SH-SY5Y (cell line): ENCODE measurements around the gene MACROD2.

Experiments used
- GATA2 ChIP-seq: IDR thresholded peaks from 2 replicates; pipeline ENCODE4 v1.6.1; 2011; ENCODE audit warnings: mild to moderate bottlenecking, low read depth, low read length
- GATA3 ChIP-seq: IDR thresholded peaks from 2 replicates; pipeline ENCODE4 v1.6.1; 2011; ENCODE audit warnings: low read depth, mild to moderate bottlenecking, low read length, moderate library complexity

Gene MACROD2

DNA sequence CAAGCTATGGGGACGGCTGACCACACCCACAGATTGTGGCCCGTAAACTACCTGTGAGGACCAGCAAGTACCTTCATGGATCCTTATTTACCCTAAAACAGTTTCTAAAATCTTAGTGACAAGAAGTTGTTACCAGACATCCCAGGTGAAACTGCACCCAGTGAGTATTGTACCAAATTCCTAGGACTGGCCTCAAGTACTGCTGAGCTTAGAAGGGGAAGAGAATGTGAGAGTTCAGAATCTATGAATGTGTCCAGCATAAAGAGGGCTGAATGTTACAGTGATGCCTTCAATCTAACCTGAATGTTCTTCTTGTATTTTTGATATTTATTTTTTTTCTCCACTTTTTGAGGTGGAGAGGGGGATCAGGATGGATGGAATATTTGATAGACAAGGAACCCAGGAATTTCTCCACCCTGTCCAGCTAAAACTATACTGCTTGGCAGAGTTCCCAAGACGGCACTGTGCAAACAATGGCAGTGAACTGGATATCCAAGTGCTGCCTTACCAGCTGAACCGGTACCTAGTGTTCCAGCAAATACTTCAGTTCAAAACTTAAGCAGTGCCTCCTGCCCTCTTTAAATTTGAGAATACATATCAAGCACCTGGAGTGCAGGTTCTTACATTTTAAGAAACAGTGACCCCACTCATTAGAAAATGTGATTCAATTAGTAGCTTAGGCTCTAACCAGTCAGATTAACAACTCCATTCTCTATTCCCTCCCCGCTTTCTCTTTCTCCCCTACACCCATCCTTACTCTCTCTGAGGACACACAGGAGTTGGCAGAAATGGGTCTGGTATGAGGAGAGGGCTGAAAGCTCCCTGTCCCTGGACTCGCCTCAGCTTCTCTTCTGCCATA, 769.4 kb downstream of the MACROD2 start:
- TF ChIP-seq GATA2 (no peak), GATA3 (no peak)

- no peak for TF ChIP-seq GATA3
- TF ChIP-seq GATA2, result no peak
Measured at GRCh38 chr20:14765370-14765701, 770.0 kb downstream of the MACROD2 start.

- TF ChIP-seq GATA3 (no peak), GATA2 (no peak)
Measured at GRCh38 chr20:14773486-14773885, 778.2 kb downstream of the MACROD2 start.

- TF ChIP-seq GATA2 (no peak), GATA3 (no peak)
Measured at GRCh38 chr20:14775778-14776177, 780.5 kb downstream of the MACROD2 start.

GRCh38 chr20:14777591-14777990, 782.3 kb downstream of the MACROD2 start:
- no peak for TF ChIP-seq GATA3
- TF ChIP-seq GATA2, result no peak

DNA sequence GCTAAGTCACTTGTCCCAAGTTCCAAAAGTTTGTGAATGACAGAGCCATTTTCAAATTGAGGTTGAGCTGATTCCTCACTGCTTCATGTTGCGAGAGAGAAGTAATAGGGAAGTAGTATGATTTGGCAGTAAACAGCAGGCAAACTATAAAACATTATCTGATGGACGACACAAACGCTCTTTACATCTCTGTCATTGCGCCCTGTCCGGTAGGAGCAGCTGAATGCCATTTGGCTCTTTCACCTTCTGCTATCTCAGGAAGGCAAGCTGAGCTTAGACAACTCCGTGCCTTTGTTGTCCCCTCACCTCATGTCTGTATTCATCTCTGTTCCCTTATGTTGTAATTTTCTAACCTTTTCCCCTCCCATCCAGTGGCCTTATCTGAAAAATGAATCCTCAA, 782.8 kb downstream of the MACROD2 start:
- no peak for TF ChIP-seq GATA2

DNA sequence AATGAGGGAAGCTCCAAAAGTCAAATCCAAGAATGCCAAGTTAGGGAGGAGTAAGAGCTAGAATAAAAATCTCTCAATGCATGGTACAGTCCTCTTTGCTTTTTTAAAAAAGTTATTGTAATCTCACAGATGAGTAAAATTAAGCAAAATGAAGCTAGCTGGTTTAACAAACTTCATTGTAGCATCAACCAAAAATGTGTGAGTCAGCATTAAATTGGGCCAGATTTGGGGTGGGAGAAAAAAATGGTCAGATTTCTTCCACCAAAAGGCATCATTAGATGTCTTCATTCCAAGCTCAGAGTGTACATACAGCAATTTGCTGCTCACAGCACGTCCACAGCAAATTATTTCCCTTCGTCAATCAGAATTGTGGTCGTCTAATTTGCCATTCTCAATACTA, 783.6 kb downstream of the MACROD2 start:
- TF ChIP-seq GATA2, result no peak
- no peak for TF ChIP-seq GATA3

- TF ChIP-seq GATA3 (no peak), GATA2 (no peak)
Measured at GRCh38 chr20:14780508-14780907, 785.2 kb downstream of the MACROD2 start.

- TF ChIP-seq GATA2, result no peak
- TF ChIP-seq GATA3, result no peak
Measured at GRCh38 chr20:14782731-14783130, 787.4 kb downstream of the MACROD2 start.

GRCh38 chr20:14783766-14784165, 788.5 kb downstream of the MACROD2 start:
- no peak for TF ChIP-seq GATA2
- no peak for TF ChIP-seq GATA3

GRCh38 chr20:14785065-14785743, 789.9 kb downstream of the MACROD2 start:
- no peak for TF ChIP-seq GATA3
- no peak for TF ChIP-seq GATA2

GRCh38 chr20:14790190-14790589, 794.9 kb downstream of the MACROD2 start:
- TF ChIP-seq GATA3 (no peak), GATA2 (no peak)

DNA sequence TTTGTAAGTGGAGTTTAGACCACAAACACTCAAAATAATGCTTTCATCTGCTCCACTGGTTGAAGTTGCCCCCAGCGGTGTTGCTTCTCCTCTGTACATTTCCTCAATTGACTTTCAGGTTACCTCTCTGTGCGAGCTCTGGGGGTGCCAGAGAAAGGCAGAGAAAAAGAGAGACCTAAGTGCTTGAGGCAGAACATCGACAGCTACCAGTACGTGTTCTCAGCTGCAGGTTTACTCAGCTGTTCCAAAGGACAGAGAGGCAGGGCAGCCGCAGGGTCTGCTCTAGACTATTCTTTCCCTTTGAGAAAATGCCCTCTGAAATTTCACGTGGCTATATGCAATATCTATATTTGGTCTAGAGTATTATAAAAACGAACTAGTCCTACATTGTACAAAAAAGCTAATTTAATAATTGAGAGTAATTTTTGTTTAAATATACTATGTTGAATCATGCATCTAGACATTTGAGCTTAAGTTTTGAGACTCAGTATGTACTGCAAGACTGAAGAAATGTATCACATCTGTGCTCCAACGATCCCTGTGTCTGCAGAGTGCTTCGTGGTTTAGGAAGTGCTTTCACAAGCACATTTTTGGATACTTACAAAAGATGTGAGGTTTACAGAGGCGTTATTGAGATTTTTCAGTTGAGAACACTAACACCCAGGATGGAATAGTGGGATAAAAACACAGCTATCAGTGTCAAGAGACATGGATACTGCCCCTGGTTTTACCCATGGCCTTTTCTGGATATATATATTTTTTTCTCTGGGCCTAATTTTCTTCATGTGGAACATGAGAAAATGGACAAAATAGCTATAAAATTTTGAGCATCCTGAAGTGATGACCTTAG, 795.7 kb downstream of the MACROD2 start:
- no peak for TF ChIP-seq GATA2
- no peak for TF ChIP-seq GATA3

DNA sequence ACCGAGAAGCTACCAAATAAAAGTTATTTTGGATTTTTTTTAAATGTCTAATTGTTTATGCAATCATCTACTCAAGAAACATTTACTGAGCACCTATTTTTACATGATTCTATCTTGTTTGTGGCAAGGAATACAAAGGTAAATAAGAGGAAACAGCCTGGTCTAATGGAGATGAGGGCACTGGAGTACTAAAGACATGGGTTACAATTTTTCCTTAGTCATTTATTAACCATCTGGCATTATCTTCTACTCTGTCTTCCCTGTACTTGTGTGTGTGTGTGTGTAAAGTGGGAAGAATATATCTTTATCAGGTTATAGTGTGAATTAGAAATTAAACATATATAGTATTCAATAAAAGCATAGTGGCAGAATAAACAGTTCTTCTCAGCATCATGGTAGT, 797.6 kb downstream of the MACROD2 start:
- no peak for TF ChIP-seq GATA2
- no peak for TF ChIP-seq GATA3

GRCh38 chr20:14799545-14800216, 804.4 kb downstream of the MACROD2 start:
- TF ChIP-seq GATA2 (no peak), GATA3 (no peak)
